ENCODE results near the gene CELF4. TPM values are rescaled to one million over a fixed set of nuclear protein-coding genes. Genes with fewer than 3 reads are reported as not detected.

Gene CELF4
- total RNA-seq, 2 donors from 2014 or later, result not detected

DNA sequence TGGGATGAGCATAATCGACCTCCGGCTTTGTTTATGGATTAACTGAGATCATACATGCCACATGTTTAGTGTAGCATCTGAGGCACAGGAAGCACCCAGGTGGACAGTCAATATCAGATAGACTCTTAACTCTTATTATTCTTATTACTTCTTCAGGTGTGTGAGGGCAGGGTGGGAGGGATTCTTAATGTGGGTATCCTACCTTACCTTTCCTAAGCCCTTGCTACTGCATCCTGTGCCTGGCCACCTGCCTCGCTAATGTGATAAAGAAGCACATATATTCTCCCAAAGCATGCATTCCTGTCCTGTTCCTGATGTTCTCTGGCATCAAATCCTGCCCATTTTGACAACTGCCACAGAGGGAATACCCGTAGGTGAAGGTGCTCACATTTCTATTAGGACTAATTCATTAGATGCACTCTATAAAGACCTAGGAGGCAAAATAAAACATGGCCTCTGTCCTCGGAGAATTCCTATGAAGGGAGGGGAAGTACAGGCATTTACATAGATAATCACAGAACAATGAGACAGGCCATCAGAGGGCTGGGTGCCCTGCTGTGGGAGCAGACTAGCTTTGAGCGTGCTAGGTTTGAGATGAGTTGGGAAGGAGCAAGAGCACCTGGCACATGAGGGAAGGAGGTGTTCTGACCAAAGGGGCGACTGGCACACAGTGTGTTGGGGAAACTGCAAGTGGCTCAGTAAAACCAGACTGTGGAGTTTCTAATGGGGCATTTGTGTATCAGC lies 19.5 kb upstream of the CELF4 start:
- no peaks in the 10 kb centered on the region for H3K4me1 Mint-ChIP-seq
- H3K9me3 ChIP-seq (ENCODE audit: control insufficient read depth, low read length, poor library complexity, severe bottlenecking), result no peaks in the 10 kb centered on the region
- no peaks in the 10 kb centered on the region for H3K36me3 Mint-ChIP-seq (ENCODE audit: low read depth)
- DNase-seq (no peak), ATAC-seq (no peak)
- peaks cover 5% of the 10 kb centered on the region for H3K27me3 Mint-ChIP-seq
- H3K4me3 Mint-ChIP-seq, result no peak overlapping the region
- no peak overlapping the region for H3K27ac Mint-ChIP-seq

DNA sequence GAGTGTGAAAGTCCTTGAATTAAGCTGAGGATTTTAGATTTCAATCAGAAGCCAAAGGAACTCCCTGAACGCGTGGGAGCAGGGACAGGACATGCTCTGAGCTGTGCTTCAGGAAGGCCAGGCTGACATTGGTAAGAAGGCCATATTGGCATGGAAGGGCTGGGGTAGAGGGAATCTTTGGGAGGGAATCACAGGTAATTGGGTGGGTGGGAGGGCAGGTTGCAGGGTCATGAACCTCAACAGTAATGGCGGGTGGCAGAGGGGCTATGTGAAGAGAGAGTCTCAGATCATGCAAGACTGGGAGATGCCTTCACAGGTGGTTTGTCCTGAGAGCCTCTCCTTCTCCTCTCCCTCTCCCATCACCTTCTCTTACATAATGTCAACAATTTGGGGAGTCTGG lies 18.6 kb upstream of the CELF4 start:
- Mint-ChIP-seq H3K27me3 (peaks cover 9% of the 10 kb centered on the region), H3K4me1 (no peaks in the 10 kb centered on the region), H3K27ac (no peak overlapping the region), H3K36me3 (ENCODE audit: low read depth) (no peaks in the 10 kb centered on the region), H3K4me3 (no peak overlapping the region)
- DNase-seq (no peak), ATAC-seq (no peak)
- H3K9me3 ChIP-seq (ENCODE audit: control insufficient read depth, low read length, poor library complexity, severe bottlenecking), result no peaks in the 10 kb centered on the region

DNA sequence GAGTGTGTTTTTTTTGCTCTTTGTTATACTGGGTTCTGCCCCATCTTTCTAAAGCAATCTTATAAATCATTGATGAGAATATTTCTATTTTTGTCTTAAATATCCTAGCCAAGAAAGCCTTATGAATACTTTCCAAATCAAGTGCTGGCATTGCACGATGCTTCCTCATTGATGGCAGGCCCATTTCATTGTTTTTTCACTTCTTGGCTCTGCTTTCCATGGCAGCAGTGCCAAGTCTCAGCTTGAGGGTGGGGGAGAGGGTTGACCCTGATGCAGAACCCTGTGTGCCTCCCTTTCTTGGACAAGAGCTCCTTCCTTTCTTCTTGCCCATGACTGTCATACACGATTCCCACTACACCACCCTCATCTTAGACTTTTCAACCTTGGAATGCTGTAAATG lies 16.7 kb upstream of the CELF4 start:
- peaks cover 10% of the 10 kb centered on the region for H3K27me3 Mint-ChIP-seq
- no peak overlapping the region for H3K4me3 Mint-ChIP-seq
- H3K4me1 Mint-ChIP-seq, result no peaks in the 10 kb centered on the region
- no peak overlapping the region for H3K27ac Mint-ChIP-seq
- H3K9me3 ChIP-seq (ENCODE audit: control insufficient read depth, low read length, poor library complexity, severe bottlenecking), result no peaks in the 10 kb centered on the region
- ATAC-seq (no peak), DNase-seq (no peak)
- H3K36me3 Mint-ChIP-seq (ENCODE audit: low read depth), result no peaks in the 10 kb centered on the region

GRCh38 chr18:37578886-37579513 lies 13.4 kb upstream of the CELF4 start:
- Mint-ChIP-seq H3K27ac (no peak overlapping the region), H3K27me3 (peaks cover 10% of the 10 kb centered on the region), H3K36me3 (ENCODE audit: low read depth) (no peaks in the 10 kb centered on the region), H3K4me1 (no peaks in the 10 kb centered on the region), H3K4me3 (no peak overlapping the region)
- DNase-seq (no peak), ATAC-seq (no peak)
- H3K9me3 ChIP-seq (ENCODE audit: control insufficient read depth, low read length, poor library complexity, severe bottlenecking), result no peaks in the 10 kb centered on the region

- Mint-ChIP-seq H3K4me3 (no peak overlapping the region), H3K27ac (no peak overlapping the region), H3K27me3 (peaks cover 10% of the 10 kb centered on the region), H3K4me1 (no peaks in the 10 kb centered on the region), H3K36me3 (ENCODE audit: low read depth) (no peaks in the 10 kb centered on the region)
- DNase-seq, result no peak
- H3K9me3 ChIP-seq (ENCODE audit: control insufficient read depth, low read length, poor library complexity, severe bottlenecking), result no peaks in the 10 kb centered on the region
- no peak for ATAC-seq
These were observed 12.6 kb upstream of the CELF4 start for GRCh38 chr18:37578182-37578678.

DNA sequence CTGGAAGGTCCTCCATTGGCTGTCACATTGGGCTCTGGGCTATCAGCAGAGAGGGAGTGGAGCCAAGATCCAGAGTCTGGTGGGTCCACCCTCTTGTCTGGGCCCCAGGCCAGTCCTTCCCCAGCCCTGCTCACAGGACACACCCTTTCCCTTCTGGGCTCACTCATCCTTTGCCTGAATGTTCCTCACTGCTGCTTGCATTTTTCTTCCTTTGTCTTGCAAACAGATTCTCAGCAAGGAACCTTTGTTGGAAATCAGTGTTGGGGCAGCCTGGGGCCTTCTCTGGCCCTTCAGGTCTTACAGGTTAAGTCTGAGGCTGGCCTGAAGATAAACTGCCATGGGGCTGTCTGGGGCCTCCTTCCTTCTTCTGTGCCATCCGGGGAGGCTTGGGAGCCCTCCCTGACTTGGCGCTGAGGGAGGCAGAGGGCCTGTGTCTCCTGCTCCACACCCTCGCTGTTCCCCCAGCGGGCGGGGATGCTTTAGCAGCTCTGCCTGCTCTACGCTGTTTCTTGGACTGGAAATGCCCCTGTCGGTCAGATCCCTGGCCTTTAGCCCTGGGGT lies 11.5 kb upstream of the CELF4 start:
- ATAC-seq, result no peak
- no peak for DNase-seq
- H3K27me3 Mint-ChIP-seq, result peaks cover 14% of the 10 kb centered on the region
- H3K36me3 Mint-ChIP-seq (ENCODE audit: low read depth), result no peaks in the 10 kb centered on the region
- H3K4me1 Mint-ChIP-seq, result no peaks in the 10 kb centered on the region
- H3K27ac Mint-ChIP-seq, result no peak overlapping the region
- H3K9me3 ChIP-seq (ENCODE audit: control insufficient read depth, low read length, poor library complexity, severe bottlenecking), result no peaks in the 10 kb centered on the region
- H3K4me3 Mint-ChIP-seq, result no peak overlapping the region

- DNase-seq (no peak), ATAC-seq (no peak)
- H3K27ac Mint-ChIP-seq, result no peak overlapping the region
- H3K4me1 Mint-ChIP-seq, result no peaks in the 10 kb centered on the region
- no peaks in the 10 kb centered on the region for H3K36me3 Mint-ChIP-seq (ENCODE audit: low read depth)
- no peaks in the 10 kb centered on the region for H3K9me3 ChIP-seq (ENCODE audit: control insufficient read depth, low read length, poor library complexity, severe bottlenecking)
- H3K27me3 Mint-ChIP-seq, result peaks cover 27% of the 10 kb centered on the region
- H3K4me3 Mint-ChIP-seq, result no peak overlapping the region
These were observed 10.0 kb upstream of the CELF4 start for GRCh38 chr18:37575646-37576045.

DNA sequence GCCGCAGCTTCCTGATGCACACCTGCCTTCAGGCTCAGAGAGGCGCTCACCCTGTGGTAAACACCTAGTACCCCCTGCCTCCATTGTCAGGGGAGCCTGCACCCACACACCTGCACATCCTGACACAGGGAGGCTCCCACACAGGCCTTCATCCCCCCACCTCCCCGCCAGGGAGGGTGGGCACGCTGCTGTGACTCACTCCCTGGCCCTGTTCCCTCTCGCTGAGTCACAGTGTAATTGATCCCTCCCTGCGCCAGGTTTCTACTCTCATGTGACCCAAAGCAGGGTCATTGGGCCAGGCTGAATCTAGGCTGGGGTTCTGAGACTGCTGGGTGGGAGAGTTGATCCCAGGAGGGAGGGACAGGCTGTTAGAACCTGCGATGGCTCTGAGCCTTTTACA lies 8.5 kb upstream of the CELF4 start:
- no peak for ATAC-seq
- Mint-ChIP-seq H3K4me1 (no peaks in the 10 kb centered on the region), H3K36me3 (ENCODE audit: low read depth) (no peaks in the 10 kb centered on the region), H3K4me3 (no peak overlapping the region), H3K27me3 (peaks cover 37% of the 10 kb centered on the region), H3K27ac (no peak overlapping the region)
- no peak for DNase-seq
- no peaks in the 10 kb centered on the region for H3K9me3 ChIP-seq (ENCODE audit: control insufficient read depth, low read length, poor library complexity, severe bottlenecking)

DNA sequence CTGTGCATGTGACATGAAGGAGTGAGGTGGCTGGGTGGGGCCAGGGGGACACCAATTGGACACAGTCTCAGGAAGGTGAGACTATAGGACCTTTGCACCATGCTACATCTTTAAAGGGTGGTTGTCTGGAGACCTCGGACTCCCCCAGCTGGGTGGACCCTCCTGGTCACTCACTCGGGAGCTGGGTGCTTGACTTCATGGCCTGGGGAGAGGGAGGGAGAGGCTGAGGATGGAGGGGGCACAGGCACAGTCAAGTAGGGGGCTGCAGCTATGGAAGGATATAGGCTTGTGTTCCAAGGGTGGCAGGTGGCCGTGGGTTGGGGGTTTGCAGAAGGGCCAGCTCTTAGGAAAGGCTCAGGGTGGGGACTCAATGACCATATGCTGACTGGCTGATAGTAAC lies 7.1 kb upstream of the CELF4 start:
- peaks cover 50% of the 10 kb centered on the region for H3K27me3 Mint-ChIP-seq
- no peak overlapping the region for H3K4me3 Mint-ChIP-seq
- H3K27ac Mint-ChIP-seq, result no peak overlapping the region
- H3K4me1 Mint-ChIP-seq, result peaks cover 6% of the 10 kb centered on the region
- ATAC-seq (no peak), DNase-seq (no peak)
- H3K36me3 Mint-ChIP-seq (ENCODE audit: low read depth), result no peaks in the 10 kb centered on the region
- no peaks in the 10 kb centered on the region for H3K9me3 ChIP-seq (ENCODE audit: control insufficient read depth, low read length, poor library complexity, severe bottlenecking)

GRCh38 chr18:37571266-37571665 lies 5.7 kb upstream of the CELF4 start:
- Mint-ChIP-seq H3K4me3 (no peak overlapping the region), H3K4me1 (peaks cover 7% of the 10 kb centered on the region), H3K36me3 (ENCODE audit: low read depth) (no peaks in the 10 kb centered on the region), H3K27me3 (peaks cover 53% of the 10 kb centered on the region), H3K27ac (no peak overlapping the region)
- H3K9me3 ChIP-seq (ENCODE audit: control insufficient read depth, low read length, poor library complexity, severe bottlenecking), result no peaks in the 10 kb centered on the region
- ATAC-seq (no peak), DNase-seq (no peak)

DNA sequence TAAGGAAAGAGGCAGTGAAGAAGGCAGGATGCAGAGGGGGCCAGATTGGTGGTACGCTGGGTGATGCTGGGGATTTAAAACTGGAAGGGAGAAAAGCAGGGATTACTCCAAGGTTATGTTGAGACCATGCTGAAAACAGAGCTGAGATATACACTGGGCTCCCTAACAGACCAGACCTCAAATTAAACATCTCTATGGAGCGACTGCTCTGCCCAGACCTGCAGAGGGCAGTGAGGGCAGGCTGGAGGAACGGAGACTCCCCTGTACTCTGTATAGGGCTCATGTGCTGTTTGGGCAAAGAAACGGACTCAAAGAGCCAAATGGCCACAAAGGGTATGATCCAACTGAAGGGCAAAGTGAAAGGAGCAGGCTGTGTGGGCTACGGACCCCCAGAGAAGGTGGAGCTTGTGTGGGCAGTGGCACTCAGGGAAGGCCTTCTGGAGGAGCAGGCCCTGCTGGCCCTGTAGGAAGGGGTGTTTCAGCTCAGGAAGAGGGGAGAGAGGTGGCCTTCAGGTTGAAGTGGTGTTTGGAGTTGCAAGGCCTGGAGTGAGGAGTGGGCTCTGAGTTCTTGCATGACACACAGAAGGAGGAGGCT lies 4.8 kb upstream of the CELF4 start:
- Mint-ChIP-seq H3K4me3 (no peak overlapping the region), H3K27ac (no peak overlapping the region), H3K36me3 (ENCODE audit: low read depth) (no peaks in the 10 kb centered on the region), H3K27me3 (peaks cover 52% of the 10 kb centered on the region), H3K4me1 (peaks cover 7% of the 10 kb centered on the region)
- H3K9me3 ChIP-seq (ENCODE audit: control insufficient read depth, low read length, poor library complexity, severe bottlenecking), result no peaks in the 10 kb centered on the region
- DNase-seq, result no peak
- ATAC-seq, result no peak

- no peak overlapping the region for H3K4me3 Mint-ChIP-seq
- no peaks in the 10 kb centered on the region for H3K36me3 Mint-ChIP-seq (ENCODE audit: low read depth)
- no peak for ATAC-seq
- peaks cover 70% of the 10 kb centered on the region for H3K27me3 Mint-ChIP-seq
- no peak for DNase-seq
- no peaks in the 10 kb centered on the region for H3K9me3 ChIP-seq (ENCODE audit: control insufficient read depth, low read length, poor library complexity, severe bottlenecking)
- H3K4me1 Mint-ChIP-seq, result peaks cover 7% of the 10 kb centered on the region
- H3K27ac Mint-ChIP-seq, result no peak overlapping the region
These were observed 3.1 kb upstream of the CELF4 start for GRCh38 chr18:37568671-37569070.

DNA sequence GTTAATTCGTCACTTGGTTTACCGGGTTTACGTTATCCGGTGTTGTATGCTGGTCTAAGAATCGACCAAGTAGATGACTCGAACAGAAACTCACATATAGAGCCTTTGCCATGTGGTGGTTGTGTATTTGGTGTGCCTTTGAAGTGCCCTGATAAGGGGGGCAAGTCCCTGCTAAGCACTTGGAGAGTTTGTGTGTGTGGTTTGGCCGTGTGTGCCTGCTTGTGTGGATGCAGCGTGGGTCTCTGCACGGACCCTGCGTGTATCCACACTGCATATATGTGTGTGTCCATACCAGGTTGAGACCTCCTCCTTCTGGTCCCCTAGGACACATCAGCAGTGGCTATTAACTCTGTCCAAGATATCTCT lies 2.4 kb upstream of the CELF4 start:
- H3K36me3 Mint-ChIP-seq (ENCODE audit: low read depth), result no peaks in the 10 kb centered on the region
- H3K4me3 Mint-ChIP-seq, result peak overlapping the region; percentile 73
- no peak overlapping the region for H3K27ac Mint-ChIP-seq
- peaks cover 7% of the 10 kb centered on the region for H3K4me1 Mint-ChIP-seq
- no peaks in the 10 kb centered on the region for H3K9me3 ChIP-seq (ENCODE audit: control insufficient read depth, low read length, poor library complexity, severe bottlenecking)
- ATAC-seq (no peak), DNase-seq (no peak)
- H3K27me3 Mint-ChIP-seq, result peaks cover 70% of the 10 kb centered on the region

All from T-helper 17 cell (primary cell).